Retinal pigment epithelial cell (primary cell): Measurements from ENCODE around the gene C12orf76.

ENCODE experiments used
- DNase-seq: peaks from one replicate; pipeline ENCODE4 v3.0.0-alpha.2; 2010; ENCODE audit warnings: low read depth
- H3K4me3 ChIP-seq: 2 replicates; pipeline ENCODE4 v1.5.1; 2011; ENCODE audit warnings: mild to moderate bottlenecking, low read length, control low read depth, moderate library complexity
- CTCF ChIP-seq: conservative IDR thresholded peaks from 2 replicates; pipeline ENCODE4 v1.5.1; 2011; ENCODE audit warnings: low read depth, low read length, control low read depth, inconsistent platforms

Gene C12orf76

GRCh38 chr12:109993091-109993490 is 55.2 kb downstream of the C12orf76 start:
- DNase-seq: no peak
- H3K4me3 ChIP-seq: no peak overlapping the region
- TF ChIP-seq CTCF: no peak

- no peak for DNase-seq
- no peak for TF ChIP-seq CTCF
- H3K4me3 ChIP-seq: no peak overlapping the region
These were observed 56.7 kb downstream of the C12orf76 start for GRCh38 chr12:109991586-109991985.
